Activated B cell treated with CpG ODN at 0.5 μM for 24 hours (primary cell): ENCODE data around the gene PCDH9. TPM values are rescaled to one million over a fixed set of nuclear protein-coding genes. Genes with fewer than 3 reads are reported as not detected.

Experiments used
- ATAC-seq: fragments of 200-7000 bp; cut with Tn5 transposase; one replicate; pipeline ENCODE4 v1.10.0; 2021; ENCODE audit warnings: low read depth, mild to moderate bottlenecking, moderate library complexity
- CTCF ChIA-PET: fragments of 350-600 bp; sonication (Branson Sonifier 250); formaldehyde crosslinking; loops from one replicate; lab custom pipeline; 2021; ENCODE audit warnings: antibody characterized with exemption; lab: Charles Lee
- POLR2A ChIA-PET: fragments of 350-600 bp; sonication (Branson Sonifier 250); formaldehyde crosslinking; loops from one replicate; lab custom pipeline; 2021; ENCODE audit warnings: antibody characterized with exemption; lab: Charles Lee
- DNase-seq: peaks from one replicate; pipeline ENCODE4 v3.0.0; 2022
- H3K27ac Mint-ChIP-seq: one replicate; pipeline ENCODE4 v1.8.0; 2020; ENCODE audit warnings: mixed read lengths
- H3K27me3 Mint-ChIP-seq: one replicate; pipeline ENCODE4 v1.8.0; 2021; ENCODE audit warnings: mixed read lengths
- H3K36me3 Mint-ChIP-seq: one replicate; pipeline ENCODE4 v1.8.0; 2021; ENCODE audit warnings: low read depth, mixed read lengths
- H3K4me1 Mint-ChIP-seq: one replicate; pipeline ENCODE4 v1.8.0; 2021; ENCODE audit warnings: mixed read lengths
- H3K4me3 Mint-ChIP-seq: one replicate; pipeline ENCODE4 v1.8.0; 2020; ENCODE audit warnings: mild to moderate bottlenecking, mixed read lengths
- H3K9me3 Mint-ChIP-seq: one replicate; pipeline ENCODE4 v1.8.0; 2020; ENCODE audit warnings: mixed read lengths
- intact Hi-C: fragments of 100-400 bp; cut with micrococcal nuclease; formaldehyde crosslinking; loops from one replicate; pipeline ENCODE4 v1.15.1; 2024
- total RNA-seq: library from RNA; stranded (reverse); gene quantifications from 2 replicates; pipeline ENCODE4 v1.2.3, GENCODE V29; 2022
- TF ChIP-seq, protein P1 (sequence below): fragments of 200-600 bp; IDR thresholded peaks from one replicate; pipeline ENCODE4 v1.8.0; 2022; ENCODE audit warnings: antibody characterized with exemption, mild to moderate bottlenecking

The PCDH9 gene
- total RNA-seq, 1 donor from 2014 or later: 6.4 TPM

GRCh38 chr13:66714795-66715194, 515.3 kb downstream of the PCDH9 start:
- Mint-ChIP-seq H3K36me3 (no peaks in the 10 kb centered on the region), H3K27me3 (no peaks in the 10 kb centered on the region), H3K9me3 (no peaks in the 10 kb centered on the region), H3K4me3 (no peak overlapping the region), H3K27ac (no peak overlapping the region), H3K4me1 (peaks cover 4% of the 10 kb centered on the region)
- ChIA-PET CTCF (no interaction called here), POLR2A (no interaction called here)
- intact Hi-C loops: no loop called here
- no peak for ATAC-seq
- no peak for DNase-seq
- TF ChIP-seq, protein P1, sequence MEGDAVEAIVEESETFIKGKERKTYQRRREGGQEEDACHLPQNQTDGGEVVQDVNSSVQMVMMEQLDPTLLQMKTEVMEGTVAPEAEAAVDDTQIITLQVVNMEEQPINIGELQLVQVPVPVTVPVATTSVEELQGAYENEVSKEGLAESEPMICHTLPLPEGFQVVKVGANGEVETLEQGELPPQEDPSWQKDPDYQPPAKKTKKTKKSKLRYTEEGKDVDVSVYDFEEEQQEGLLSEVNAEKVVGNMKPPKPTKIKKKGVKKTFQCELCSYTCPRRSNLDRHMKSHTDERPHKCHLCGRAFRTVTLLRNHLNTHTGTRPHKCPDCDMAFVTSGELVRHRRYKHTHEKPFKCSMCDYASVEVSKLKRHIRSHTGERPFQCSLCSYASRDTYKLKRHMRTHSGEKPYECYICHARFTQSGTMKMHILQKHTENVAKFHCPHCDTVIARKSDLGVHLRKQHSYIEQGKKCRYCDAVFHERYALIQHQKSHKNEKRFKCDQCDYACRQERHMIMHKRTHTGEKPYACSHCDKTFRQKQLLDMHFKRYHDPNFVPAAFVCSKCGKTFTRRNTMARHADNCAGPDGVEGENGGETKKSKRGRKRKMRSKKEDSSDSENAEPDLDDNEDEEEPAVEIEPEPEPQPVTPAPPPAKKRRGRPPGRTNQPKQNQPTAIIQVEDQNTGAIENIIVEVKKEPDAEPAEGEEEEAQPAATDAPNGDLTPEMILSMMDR: no peak

GRCh38 chr13:66704110-66704509, 526.0 kb downstream of the PCDH9 start:
- POLR2A ChIA-PET: no interaction called here
- DNase-seq: no peak
- H3K27ac Mint-ChIP-seq: no peak overlapping the region
- TF ChIP-seq, protein P1: no peak
- H3K4me1 Mint-ChIP-seq: no peaks in the 10 kb centered on the region
- H3K36me3 Mint-ChIP-seq: no peaks in the 10 kb centered on the region
- no peaks in the 10 kb centered on the region for H3K9me3 Mint-ChIP-seq
- no peak for ATAC-seq
- CTCF ChIA-PET: no interaction called here
- intact Hi-C loops: no loop called here
- H3K27me3 Mint-ChIP-seq: no peaks in the 10 kb centered on the region
- H3K4me3 Mint-ChIP-seq: no peak overlapping the region

DNA sequence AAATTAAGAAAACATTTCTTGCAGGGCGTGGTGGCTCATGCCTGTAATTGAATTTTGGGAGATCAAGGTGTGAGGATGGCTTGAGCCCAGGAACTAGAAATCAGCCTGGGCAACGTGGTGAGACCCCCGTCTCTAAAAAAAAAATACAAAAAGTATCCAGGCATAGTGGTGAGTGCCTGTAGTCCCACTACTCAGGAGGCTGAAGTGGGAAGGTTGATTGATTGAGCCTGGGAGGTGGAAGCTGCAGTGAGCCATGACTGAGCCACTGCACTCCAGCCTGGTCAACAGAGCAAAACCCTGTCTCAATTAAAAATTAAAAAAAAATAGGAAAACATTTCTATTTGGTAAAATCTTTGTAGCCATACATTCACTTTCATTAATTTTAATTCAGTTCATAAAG, 526.5 kb downstream of the PCDH9 start:
- ChIA-PET POLR2A (no interaction called here), CTCF (no interaction called here)
- H3K27ac Mint-ChIP-seq: no peak overlapping the region
- TF ChIP-seq, protein P1: no peak
- H3K9me3 Mint-ChIP-seq: no peaks in the 10 kb centered on the region
- ATAC-seq: no peak
- no peaks in the 10 kb centered on the region for H3K27me3 Mint-ChIP-seq
- no peaks in the 10 kb centered on the region for H3K4me1 Mint-ChIP-seq
- H3K4me3 Mint-ChIP-seq: no peak overlapping the region
- intact Hi-C loops: no loop called here
- H3K36me3 Mint-ChIP-seq: no peaks in the 10 kb centered on the region
- no peak for DNase-seq

DNA sequence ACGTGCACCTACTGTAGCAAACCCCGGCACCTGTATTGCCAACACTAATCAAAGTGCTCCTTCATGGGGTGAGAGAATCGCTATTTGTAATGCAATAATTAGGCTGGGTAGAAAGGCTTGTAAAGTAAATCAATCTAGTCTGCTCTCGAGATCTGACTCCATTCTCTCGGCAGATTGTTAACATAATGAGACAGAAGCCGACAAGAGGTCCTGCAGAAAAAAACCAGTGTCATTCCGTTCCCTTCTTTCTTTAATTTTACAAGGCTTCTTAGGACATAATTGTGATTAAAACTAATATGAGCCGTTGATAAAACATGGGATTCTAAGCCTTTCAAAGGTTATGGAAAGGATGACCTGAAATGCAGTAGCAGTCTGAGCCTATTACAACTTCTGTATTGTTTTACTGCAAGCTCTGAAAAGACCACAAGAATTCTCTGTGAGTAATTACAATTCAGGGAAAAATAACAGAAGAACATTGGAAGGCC, 530.0 kb downstream of the PCDH9 start:
- intact Hi-C loops: no loop called here
- Mint-ChIP-seq H3K4me1 (no peaks in the 10 kb centered on the region), H3K27me3 (no peaks in the 10 kb centered on the region), H3K4me3 (no peak overlapping the region), H3K27ac (no peak overlapping the region), H3K36me3 (no peaks in the 10 kb centered on the region), H3K9me3 (no peaks in the 10 kb centered on the region)
- ATAC-seq (no peak), DNase-seq (no peak)
- TF ChIP-seq, protein P1: no peak
- ChIA-PET CTCF (no interaction called here), POLR2A (no interaction called here)

GRCh38 chr13:66693656-66694055, 536.5 kb downstream of the PCDH9 start:
- intact Hi-C loops: loop anchor here (10.0 kb wide), 1 partner anchor 301 kb away; no protein-coding TSS in a partner anchor
- TF ChIP-seq, protein P1: no peak
- DNase-seq (no peak), ATAC-seq (no peak)
- Mint-ChIP-seq H3K4me3 (no peak overlapping the region), H3K4me1 (peaks cover 13% of the 10 kb centered on the region), H3K27me3 (no peaks in the 10 kb centered on the region), H3K36me3 (no peaks in the 10 kb centered on the region), H3K9me3 (no peaks in the 10 kb centered on the region), H3K27ac (no peak overlapping the region)
- POLR2A ChIA-PET: interaction anchor here (1.2 kb wide), 1 partner anchor 34 kb away, joined by 3 read pairs; no protein-coding TSS in a partner anchor
- CTCF ChIA-PET: interaction anchor here (0.9 kb wide), 1 partner anchor 34 kb away, joined by 3 read pairs; no protein-coding TSS in a partner anchor
